Body of pancreas (tissue), 4 donors: ENCODE results near the gene LRG1.

Experiments used
- POLR2A ChIP-seq, 3 donors: fragments of 450-650 bp; IDR thresholded peaks; one replicate each; pipeline ENCODE4 v1.6.1; 2016; ENCODE audit warnings: antibody characterized with exemption in 3 of 3, mild to moderate bottlenecking in 2 of 3
- TF ChIP-seq, protein P1 (sequence below), 7 experiments: fragments of 450-650 bp in 4 of 7; fragments of 200-600 bp in 3 of 7; sonication (generic) in 3 of 7; IDR thresholded peaks; one replicate each; pipeline ENCODE4 v1.5.1; 2016 to 2019; ENCODE audit warnings: antibody characterized with exemption in 7 of 7

- no peak for TF ChIP-seq POLR2A (IDR thresholded peaks at IDR 0.05)
- TF ChIP-seq, protein P1, sequence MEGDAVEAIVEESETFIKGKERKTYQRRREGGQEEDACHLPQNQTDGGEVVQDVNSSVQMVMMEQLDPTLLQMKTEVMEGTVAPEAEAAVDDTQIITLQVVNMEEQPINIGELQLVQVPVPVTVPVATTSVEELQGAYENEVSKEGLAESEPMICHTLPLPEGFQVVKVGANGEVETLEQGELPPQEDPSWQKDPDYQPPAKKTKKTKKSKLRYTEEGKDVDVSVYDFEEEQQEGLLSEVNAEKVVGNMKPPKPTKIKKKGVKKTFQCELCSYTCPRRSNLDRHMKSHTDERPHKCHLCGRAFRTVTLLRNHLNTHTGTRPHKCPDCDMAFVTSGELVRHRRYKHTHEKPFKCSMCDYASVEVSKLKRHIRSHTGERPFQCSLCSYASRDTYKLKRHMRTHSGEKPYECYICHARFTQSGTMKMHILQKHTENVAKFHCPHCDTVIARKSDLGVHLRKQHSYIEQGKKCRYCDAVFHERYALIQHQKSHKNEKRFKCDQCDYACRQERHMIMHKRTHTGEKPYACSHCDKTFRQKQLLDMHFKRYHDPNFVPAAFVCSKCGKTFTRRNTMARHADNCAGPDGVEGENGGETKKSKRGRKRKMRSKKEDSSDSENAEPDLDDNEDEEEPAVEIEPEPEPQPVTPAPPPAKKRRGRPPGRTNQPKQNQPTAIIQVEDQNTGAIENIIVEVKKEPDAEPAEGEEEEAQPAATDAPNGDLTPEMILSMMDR (IDR thresholded peaks at IDR 0.05), result no peak
Measured at GRCh38 chr19:4504297-4504701, 35.5 kb downstream of the LRG1 start.
